ENCODE data around the gene PODN.

GRCh38 chr1:53080041-53080440, 18.0 kb downstream of the PODN start:
- TF ChIP-seq CTCF (IDR thresholded peaks at IDR 0.05), result no peak
- no peak for TF ChIP-seq POLR2AphosphoS5 (IDR thresholded peaks at IDR 0.05)
- TF ChIP-seq POLR2A (IDR thresholded peaks at IDR 0.05; ENCODE audit: low read depth), result no peak

Data from esophagus muscularis mucosa (tissue), 3 donors.